NCI-H2196 treated with DMSO at 0.1 percent for 48 hours (cell line): Measurements from ENCODE around the gene MCTP2.
"Not testable (repeated sequence)": the region's sequence is repeated elsewhere in the genome, so short reads cannot be mapped to it uniquely, and the experiment has no call there.

ENCODE experiments used
- DNase-seq: peaks from one replicate; lab custom pipeline; 2025; ENCODE audit not compliant: unreplicated experiment; lab: John Stamatoyannopoulos, UW

MCTP2 gene

DNA sequence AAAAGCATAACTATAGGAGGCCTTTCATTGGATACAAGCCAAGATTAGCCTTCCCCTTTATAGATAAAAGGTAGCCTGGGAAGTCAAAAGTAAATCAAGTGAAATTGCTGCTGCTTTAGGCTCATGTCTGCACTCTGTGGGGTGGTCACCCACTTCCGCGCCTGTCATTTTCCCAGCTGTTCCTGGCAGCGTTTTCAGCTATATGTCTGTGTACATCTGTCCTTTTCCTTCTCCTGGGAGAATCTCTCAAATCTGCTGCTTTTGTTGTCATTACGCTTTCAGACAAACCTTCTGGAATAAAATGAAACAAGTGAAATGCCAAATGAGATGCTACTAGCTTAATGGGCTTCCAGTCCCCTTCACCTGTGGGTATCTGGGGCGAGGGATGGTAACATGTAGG, 211.8 kb downstream of the MCTP2 start:
- no peak for DNase-seq

DNA sequence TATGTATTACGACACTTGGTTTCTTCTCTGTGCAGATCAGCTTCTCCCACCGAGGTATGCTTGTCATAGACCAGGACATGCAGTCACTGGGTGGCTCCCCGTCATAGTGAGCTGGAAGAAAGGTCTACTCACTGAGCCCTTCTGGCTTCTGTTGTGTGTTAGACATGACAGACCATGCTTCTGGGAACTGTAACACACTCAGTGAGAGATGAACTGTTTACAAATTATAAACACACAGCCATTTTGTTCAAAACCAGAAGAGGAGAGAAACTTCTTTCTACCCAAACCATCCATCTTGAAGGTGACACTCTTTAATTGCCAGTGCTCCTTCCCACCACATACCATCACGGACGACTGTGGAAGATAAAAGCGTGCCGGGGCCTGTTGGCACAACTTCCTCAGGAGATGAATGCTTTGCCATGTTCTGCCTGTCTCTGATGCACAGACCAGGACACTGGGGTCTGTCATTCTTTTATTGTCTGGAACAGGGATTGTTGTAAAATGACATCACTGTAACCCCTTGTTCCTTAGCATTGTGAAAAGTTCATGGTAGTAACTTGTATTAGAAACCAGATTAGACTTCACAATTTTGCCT, 214.3 kb downstream of the MCTP2 start:
- no peak for DNase-seq

DNA sequence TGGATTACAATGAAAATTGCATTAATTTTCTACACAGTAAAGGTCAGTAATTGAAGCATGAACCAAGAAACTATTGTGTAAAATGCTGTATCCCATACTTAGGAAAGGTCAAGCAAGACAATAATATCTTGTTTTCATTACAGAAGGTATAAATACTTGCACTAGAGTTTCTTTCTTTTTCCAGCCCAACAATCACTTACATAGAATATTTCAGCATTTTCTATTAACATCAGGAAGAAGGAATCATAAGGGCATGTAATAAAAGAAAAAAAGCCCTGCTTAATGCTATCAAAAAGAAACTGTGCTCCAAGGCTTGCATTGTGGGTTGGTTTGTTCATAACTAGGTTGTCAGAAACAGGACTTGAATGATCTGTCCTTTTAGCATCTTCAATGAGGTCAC, 215.1 kb downstream of the MCTP2 start:
- no peak for DNase-seq

DNA sequence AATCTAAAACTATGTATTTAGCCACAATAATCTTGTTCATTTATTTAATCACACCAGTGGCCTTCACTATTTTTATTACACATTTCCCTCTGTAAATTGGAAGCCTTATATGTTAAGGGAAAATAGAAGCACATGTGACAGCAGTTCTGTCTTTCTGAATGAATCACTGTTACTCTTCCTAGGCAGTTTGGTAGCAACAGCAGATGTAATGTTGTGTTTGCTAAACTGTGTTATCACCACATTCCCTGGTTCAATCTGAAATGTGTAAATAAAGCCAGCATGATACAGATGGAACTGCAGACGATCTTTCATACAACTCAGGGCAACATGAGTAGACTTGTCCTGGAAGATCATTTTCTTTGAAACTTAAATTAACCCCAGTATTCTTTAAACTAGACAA, 220.1 kb downstream of the MCTP2 start:
- DNase-seq: no peak

- no peak for DNase-seq
Observed at GRCh38 chr15:94453227-94453988, 222.0 kb downstream of the MCTP2 start.

GRCh38 chr15:94455297-94455696, 223.9 kb downstream of the MCTP2 start:
- DNase-seq: no peak

GRCh38 chr15:94456226-94456625, 224.9 kb downstream of the MCTP2 start:
- no peak for DNase-seq

GRCh38 chr15:94457661-94458060, 226.3 kb downstream of the MCTP2 start:
- DNase-seq: no peak

DNA sequence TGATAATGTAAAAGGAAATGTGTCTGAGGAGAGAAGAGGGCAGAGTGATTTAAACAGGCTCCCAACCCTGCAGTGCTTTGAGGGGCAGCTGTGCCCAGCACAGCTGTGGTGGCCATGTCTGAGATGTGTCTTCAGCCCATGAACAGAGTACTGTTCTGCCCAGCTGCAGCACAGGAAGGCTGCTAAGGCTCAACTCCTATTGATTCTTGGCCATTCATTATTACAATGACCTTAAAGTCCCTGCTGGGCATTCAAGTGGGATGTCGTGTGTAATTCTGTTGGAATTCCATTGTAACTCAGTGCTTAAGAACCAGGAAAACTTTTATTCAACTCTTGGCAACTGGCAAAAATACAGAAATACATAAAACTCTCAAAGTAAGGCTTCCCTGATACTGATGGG, 229.3 kb downstream of the MCTP2 start:
- no peak for DNase-seq

GRCh38 chr15:94467034-94467433, 235.7 kb downstream of the MCTP2 start:
- no peak for DNase-seq

GRCh38 chr15:94470492-94470891, 239.1 kb downstream of the MCTP2 start:
- DNase-seq: no peak

DNA sequence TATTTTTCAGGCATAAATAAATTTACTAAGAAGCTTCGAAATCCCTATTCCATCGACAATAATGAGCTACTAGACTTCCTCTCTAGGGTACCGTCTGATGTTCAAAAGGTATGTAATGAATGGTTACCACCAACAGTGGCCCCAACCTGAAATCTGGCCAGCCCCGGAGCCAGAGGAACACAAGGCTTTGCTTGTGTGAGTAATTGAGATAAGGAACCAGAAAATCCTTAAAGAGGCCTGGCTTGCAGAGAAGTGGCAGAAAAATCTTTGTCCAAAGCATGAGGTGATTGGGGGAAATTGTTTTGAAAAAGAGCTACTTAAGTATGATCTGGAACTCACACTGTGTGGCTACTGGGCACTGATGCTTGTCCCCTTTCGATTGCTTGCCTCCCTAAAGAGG, 245.3 kb downstream of the MCTP2 start:
- no peak for DNase-seq

GRCh38 chr15:94477913-94478553, 246.7 kb downstream of the MCTP2 start:
- DNase-seq: no peak

- no peak for DNase-seq
Observed at GRCh38 chr15:94478763-94479162, 247.4 kb downstream of the MCTP2 start.

DNA sequence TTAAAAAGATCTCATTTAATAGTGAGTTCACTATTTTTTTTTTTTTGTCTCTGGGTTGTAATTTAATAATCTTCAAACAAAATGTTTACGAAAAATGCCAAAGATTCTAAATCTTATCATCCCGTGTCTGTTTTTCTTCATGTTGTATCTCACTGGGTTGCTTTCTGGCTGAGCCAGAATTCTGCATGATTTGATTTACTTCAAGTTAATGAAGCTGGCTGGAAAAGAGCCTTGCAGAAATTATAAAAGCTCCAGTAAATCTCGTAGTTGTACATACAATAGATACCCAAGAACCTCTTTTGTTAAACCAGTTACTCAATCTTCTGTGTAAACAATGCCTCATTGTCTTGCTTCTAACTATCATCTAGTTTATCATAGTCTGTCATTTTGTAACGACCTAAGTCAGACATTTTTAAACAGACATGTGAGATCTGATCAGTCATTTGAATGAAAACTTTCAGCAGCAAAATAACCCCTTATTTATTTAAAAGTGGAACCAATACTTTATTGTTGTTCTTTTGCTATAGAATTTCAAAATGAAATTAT, 249.0 kb downstream of the MCTP2 start:
- no peak for DNase-seq

DNA sequence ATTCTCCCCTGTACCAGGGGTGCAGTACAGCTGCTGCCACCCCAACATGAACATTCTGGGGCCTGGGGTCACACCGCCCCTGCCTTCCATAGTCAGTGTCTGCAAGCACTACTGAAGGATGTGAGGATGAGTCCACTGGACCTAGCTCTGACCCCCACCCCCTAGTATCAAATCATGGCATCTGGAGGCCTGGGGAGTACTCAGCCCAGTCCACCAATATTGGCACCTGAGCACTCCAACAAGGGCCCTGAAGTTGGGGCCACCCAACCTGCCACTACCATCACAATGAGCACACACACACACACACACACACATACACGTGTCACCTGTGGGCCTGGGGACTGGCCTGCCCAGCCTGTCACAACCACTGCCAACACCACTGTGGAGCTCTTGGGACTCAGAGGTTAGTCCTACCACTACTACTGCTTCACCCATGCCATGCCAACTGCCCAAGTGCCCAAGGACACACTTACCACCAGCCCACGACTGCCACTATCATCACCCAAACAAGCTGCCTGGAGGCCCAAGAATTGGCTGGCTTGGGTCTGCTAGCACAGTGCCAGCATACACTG, 253.9 kb downstream of the MCTP2 start:
- DNase-seq: no peak

GRCh38 chr15:94487635-94488034, 256.3 kb downstream of the MCTP2 start:
- no peak for DNase-seq

GRCh38 chr15:94493176-94493575, 261.8 kb downstream of the MCTP2 start:
- no peak for DNase-seq

DNA sequence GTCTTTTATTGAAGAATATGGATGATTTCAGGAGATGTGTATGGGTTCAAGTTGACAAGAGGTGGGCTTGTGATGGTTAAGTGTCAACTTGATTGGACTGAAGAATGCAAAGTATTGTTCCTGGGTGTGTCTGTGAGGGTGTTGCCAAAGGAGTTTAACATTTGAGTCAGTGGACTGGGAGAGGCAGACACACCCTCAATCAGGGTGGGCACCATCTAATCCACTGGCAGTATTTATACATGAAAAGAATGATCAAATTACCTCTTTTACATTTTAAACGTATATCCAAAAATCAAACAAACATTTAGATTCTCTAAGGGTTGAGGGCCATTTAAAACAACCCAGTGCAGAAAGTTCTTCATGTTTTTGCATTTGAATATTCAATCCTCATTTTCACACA, 262.2 kb downstream of the MCTP2 start:
- not testable (repeated sequence) for DNase-seq

GRCh38 chr15:94494732-94495131, 263.4 kb downstream of the MCTP2 start:
- DNase-seq: no peak

DNA sequence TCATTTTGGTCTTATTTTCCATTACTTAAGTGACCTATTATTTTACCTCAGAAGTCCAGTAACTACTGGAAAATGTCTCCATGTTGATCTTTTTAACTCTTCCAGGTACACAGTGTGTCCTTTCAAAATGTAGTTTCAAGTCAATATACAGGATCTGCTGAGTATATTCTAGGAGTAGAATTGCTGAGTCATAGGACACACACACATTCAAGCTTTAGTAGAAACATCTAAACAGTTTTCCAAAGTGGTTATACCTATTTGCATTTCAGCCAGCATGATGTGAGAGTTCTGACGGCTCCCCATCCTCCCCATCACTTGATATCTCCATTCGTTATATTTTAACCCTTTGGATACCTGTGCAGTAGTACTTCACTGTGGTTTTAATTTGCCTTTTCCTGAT, 271.9 kb downstream of the MCTP2 start:
- no peak for DNase-seq

- DNase-seq: no peak
Observed at GRCh38 chr15:94509259-94509658, 277.9 kb downstream of the MCTP2 start.
